ENCODE data around the gene ABCB9.
"Not testable (repeated sequence)": the region's sequence is repeated elsewhere in the genome, so short reads cannot be mapped to it uniquely, and the experiment has no call there.

ABCB9 gene

GRCh38 chr12:122921917-122922316, 44.3 kb downstream of the ABCB9 start:
- no peaks in the 10 kb centered on the region for H3K4me1 ChIP-seq (ENCODE audit: insufficient read depth, low read length)
- 78% methylated on average over 7 of the region's 8 CpGs for WGBS

GRCh38 chr12:122920687-122921086, 45.6 kb downstream of the ABCB9 start:
- 96% methylated on average over 5 of the region's 5 CpGs for WGBS
- Histone ChIP-seq H3K9ac (ENCODE audit: low read depth, low read length) (no peak overlapping the region), H3K27ac (ENCODE audit: low read depth, low read length) (no peak overlapping the region), H3K4me3 (ENCODE audit: low read length) (no peak overlapping the region), H3K36me3 (ENCODE audit: insufficient read depth, low read length) (no peaks in the 10 kb centered on the region), H3K9me3 (ENCODE audit: insufficient read depth, low read depth, low read length) (no peaks in the 10 kb centered on the region), H3K4me1 (ENCODE audit: insufficient read depth, low read length) (no peaks in the 10 kb centered on the region), H3K27me3 (ENCODE audit: insufficient read depth, low read length) (no peaks in the 10 kb centered on the region)

More at GRCh38 chr12:122921917-122922316, 44.3 kb downstream of the ABCB9 start:
- Histone ChIP-seq H3K9me3 (ENCODE audit: insufficient read depth, low read depth, low read length) (no peaks in the 10 kb centered on the region), H3K36me3 (ENCODE audit: insufficient read depth, low read length) (no peaks in the 10 kb centered on the region), H3K27ac (ENCODE audit: low read depth, low read length) (no peak overlapping the region), H3K4me3 (ENCODE audit: low read length) (no peak overlapping the region), H3K27me3 (ENCODE audit: insufficient read depth, low read length) (no peaks in the 10 kb centered on the region), H3K9ac (ENCODE audit: low read depth, low read length) (no peak overlapping the region)

GRCh38 chr12:122918827-122919226, 47.4 kb downstream of the ABCB9 start:
- no peaks in the 10 kb centered on the region for H3K27me3 ChIP-seq (ENCODE audit: insufficient read depth, low read length)
- H3K36me3 ChIP-seq (ENCODE audit: insufficient read depth, low read length) = no peaks in the 10 kb centered on the region
- H3K4me1 ChIP-seq (ENCODE audit: insufficient read depth, low read length) = no peaks in the 10 kb centered on the region
- no peaks in the 10 kb centered on the region for H3K9me3 ChIP-seq (ENCODE audit: insufficient read depth, low read depth, low read length)
- H3K9ac ChIP-seq (ENCODE audit: low read depth, low read length) = no peak overlapping the region
- H3K4me3 ChIP-seq (ENCODE audit: low read length) = no peak overlapping the region
- no peak overlapping the region for H3K27ac ChIP-seq (ENCODE audit: low read depth, low read length)
- WGBS = 89% methylated on average over 2 of the region's 2 CpGs

GRCh38 chr12:122917507-122918121, 48.6 kb downstream of the ABCB9 start:
- H3K27me3 ChIP-seq (ENCODE audit: insufficient read depth, low read length) = no peaks in the 10 kb centered on the region
- WGBS = 84% methylated on average over 9 of the region's 9 CpGs
- no peaks in the 10 kb centered on the region for H3K9me3 ChIP-seq (ENCODE audit: insufficient read depth, low read depth, low read length)
- no peaks in the 10 kb centered on the region for H3K36me3 ChIP-seq (ENCODE audit: insufficient read depth, low read length)
- no peak overlapping the region for H3K9ac ChIP-seq (ENCODE audit: low read depth, low read length)
- no peaks in the 10 kb centered on the region for H3K4me1 ChIP-seq (ENCODE audit: insufficient read depth, low read length)
- H3K27ac ChIP-seq (ENCODE audit: low read depth, low read length) = no peak overlapping the region
- H3K4me3 ChIP-seq (ENCODE audit: low read length) = no peak overlapping the region

GRCh38 chr12:122909442-122910288, 56.6 kb downstream of the ABCB9 start:
- Histone ChIP-seq H3K9me3 (ENCODE audit: insufficient read depth, low read depth, low read length) (no peaks in the 10 kb centered on the region), H3K27me3 (ENCODE audit: insufficient read depth, low read length) (no peaks in the 10 kb centered on the region), H3K9ac (ENCODE audit: low read depth, low read length) (no peak overlapping the region), H3K36me3 (ENCODE audit: insufficient read depth, low read length) (no peaks in the 10 kb centered on the region), H3K27ac (ENCODE audit: low read depth, low read length) (peak overlapping the region; percentile 1; the same call in 1 of the 2 replicates), H3K4me3 (ENCODE audit: low read length) (no peak overlapping the region), H3K4me1 (ENCODE audit: insufficient read depth, low read length) (peaks cover 10% of the 10 kb centered on the region)
- WGBS = 59% methylated on average over 9 of the region's 12 CpGs

- WGBS = 94% methylated on average over 6 of the region's 6 CpGs
- H3K36me3 ChIP-seq (ENCODE audit: insufficient read depth, low read length) = no peaks in the 10 kb centered on the region
Measured at GRCh38 chr12:122908915-122909314, 57.3 kb downstream of the ABCB9 start.

GRCh38 chr12:122905258-122905657, 61.0 kb downstream of the ABCB9 start:
- H3K4me3 ChIP-seq (ENCODE audit: low read length); H3K9me3 ChIP-seq (ENCODE audit: insufficient read depth, low read depth, low read length); H3K4me1 ChIP-seq (ENCODE audit: insufficient read depth, low read length); H3K27me3 ChIP-seq (ENCODE audit: insufficient read depth, low read length); H3K9ac ChIP-seq (ENCODE audit: low read depth, low read length); H3K27ac ChIP-seq (ENCODE audit: low read depth, low read length); H3K36me3 ChIP-seq (ENCODE audit: insufficient read depth, low read length): not testable (repeated sequence)
- 94% methylated on average over 4 of the region's 5 CpGs for WGBS

More at GRCh38 chr12:122908915-122909314, 57.3 kb downstream of the ABCB9 start:
- no peak overlapping the region for H3K9ac ChIP-seq (ENCODE audit: low read depth, low read length)
- H3K4me3 ChIP-seq (ENCODE audit: low read length) = no peak overlapping the region
- no peaks in the 10 kb centered on the region for H3K9me3 ChIP-seq (ENCODE audit: insufficient read depth, low read depth, low read length)
- peaks cover 10% of the 10 kb centered on the region for H3K4me1 ChIP-seq (ENCODE audit: insufficient read depth, low read length)
- no peak overlapping the region for H3K27ac ChIP-seq (ENCODE audit: low read depth, low read length)
- no peaks in the 10 kb centered on the region for H3K27me3 ChIP-seq (ENCODE audit: insufficient read depth, low read length)

- H3K27ac ChIP-seq (ENCODE audit: low read depth, low read length) = no peak overlapping the region
- no peaks in the 10 kb centered on the region for H3K4me1 ChIP-seq (ENCODE audit: insufficient read depth, low read length)
- WGBS = 71% methylated on average over 5 of the region's 7 CpGs
- H3K27me3 ChIP-seq (ENCODE audit: insufficient read depth, low read length) = peaks cover 5% of the 10 kb centered on the region; the same call in 1 of the 2 replicates
- no peak overlapping the region for H3K9ac ChIP-seq (ENCODE audit: low read depth, low read length)
- H3K36me3 ChIP-seq (ENCODE audit: insufficient read depth, low read length) = no peaks in the 10 kb centered on the region
- no peaks in the 10 kb centered on the region for H3K9me3 ChIP-seq (ENCODE audit: insufficient read depth, low read depth, low read length)
- H3K4me3 ChIP-seq (ENCODE audit: low read length) = no peak overlapping the region
Measured at GRCh38 chr12:122903693-122904034, 62.6 kb downstream of the ABCB9 start.

- H3K9ac ChIP-seq (ENCODE audit: low read depth, low read length) = no peak overlapping the region
- 58% methylated on average over 9 of the region's 10 CpGs for WGBS
- no peaks in the 10 kb centered on the region for H3K9me3 ChIP-seq (ENCODE audit: insufficient read depth, low read depth, low read length)
- H3K36me3 ChIP-seq (ENCODE audit: insufficient read depth, low read length) = no peaks in the 10 kb centered on the region
- no peaks in the 10 kb centered on the region for H3K4me1 ChIP-seq (ENCODE audit: insufficient read depth, low read length)
- H3K4me3 ChIP-seq (ENCODE audit: low read length) = no peak overlapping the region
- H3K27ac ChIP-seq (ENCODE audit: low read depth, low read length) = no peak overlapping the region
- peaks cover 11% of the 10 kb centered on the region; the same call in 1 of the 2 replicates for H3K27me3 ChIP-seq (ENCODE audit: insufficient read depth, low read length)
Measured at GRCh38 chr12:122902854-122903692, 63.2 kb downstream of the ABCB9 start.

- H3K36me3 ChIP-seq (ENCODE audit: insufficient read depth, low read length) = no peaks in the 10 kb centered on the region
- H3K4me3 ChIP-seq (ENCODE audit: low read length) = no peak overlapping the region
- H3K27me3 ChIP-seq (ENCODE audit: insufficient read depth, low read length) = peaks cover 38% of the 10 kb centered on the region
- H3K9me3 ChIP-seq (ENCODE audit: insufficient read depth, low read depth, low read length) = no peaks in the 10 kb centered on the region
- no peak overlapping the region for H3K9ac ChIP-seq (ENCODE audit: low read depth, low read length)
- no peak overlapping the region for H3K27ac ChIP-seq (ENCODE audit: low read depth, low read length)
- 94% methylated on average over 5 of the region's 6 CpGs for WGBS
- H3K4me1 ChIP-seq (ENCODE audit: insufficient read depth, low read length) = no peaks in the 10 kb centered on the region
Measured at GRCh38 chr12:122899887-122900286, 66.4 kb downstream of the ABCB9 start.

GRCh38 chr12:122896662-122897061, 69.6 kb downstream of the ABCB9 start:
- Histone ChIP-seq H3K4me1 (ENCODE audit: insufficient read depth, low read length) (peaks cover 24% of the 10 kb centered on the region), H3K4me3 (ENCODE audit: low read length) (no peak overlapping the region), H3K27me3 (ENCODE audit: insufficient read depth, low read length) (peaks cover 46% of the 10 kb centered on the region), H3K27ac (ENCODE audit: low read depth, low read length) (no peak overlapping the region), H3K9ac (ENCODE audit: low read depth, low read length) (no peak overlapping the region), H3K36me3 (ENCODE audit: insufficient read depth, low read length) (no peaks in the 10 kb centered on the region; the same call in 1 of the 2 replicates), H3K9me3 (ENCODE audit: insufficient read depth, low read depth, low read length) (no peaks in the 10 kb centered on the region)
- 95% methylated on average over 7 of the region's 7 CpGs for WGBS

Measured in HUES64 (cell line).